Esophagus squamous epithelium (tissue), 4 donors: Measurements from ENCODE around the gene ANKS1B.

Source experiments
- CTCF ChIP-seq, 6 experiments: fragments of 450-650 bp in 4 of 6; fragments of 200-600 bp in 2 of 6; sonication (generic) in 2 of 6; IDR thresholded peaks; one replicate each; pipeline ENCODE4 v1.5.1; 2016 to 2019; ENCODE audit warnings: antibody characterized with exemption in 6 of 6, mild to moderate bottlenecking in 4 of 6, moderate library complexity in 4 of 6
- POLR2A ChIP-seq, 4 donors: fragments of 450-650 bp; IDR thresholded peaks; one replicate each; pipeline ENCODE4 v1.6.1; 2017; ENCODE audit warnings: antibody characterized with exemption in 4 of 4, mild to moderate bottlenecking in 4 of 4, moderate library complexity in 3 of 4

- TF ChIP-seq CTCF (IDR thresholded peaks at IDR 0.05) (no peak), POLR2A (IDR thresholded peaks at IDR 0.05) (no peak)
Measured at GRCh38 chr12:99020871-99021270, 963.9 kb downstream of the ANKS1B start.
